HG02970 (cell line): ENCODE measurements around the gene KLRC3.
"Not testable (repeated sequence)": the region's sequence is repeated elsewhere in the genome, so short reads cannot be mapped to it uniquely, and the experiment has no call there.

ENCODE experiments used
- ATAC-seq: cut with Tn5 transposase; IDR thresholded peaks from one replicate; pipeline ENCODE4 v1.9.1; 2021; ENCODE audit warnings: mild to moderate bottlenecking, moderate library complexity, moderate number of reproducible peaks; ENCODE audit not compliant: unreplicated experiment, low FRiP score

The KLRC3 gene

DNA sequence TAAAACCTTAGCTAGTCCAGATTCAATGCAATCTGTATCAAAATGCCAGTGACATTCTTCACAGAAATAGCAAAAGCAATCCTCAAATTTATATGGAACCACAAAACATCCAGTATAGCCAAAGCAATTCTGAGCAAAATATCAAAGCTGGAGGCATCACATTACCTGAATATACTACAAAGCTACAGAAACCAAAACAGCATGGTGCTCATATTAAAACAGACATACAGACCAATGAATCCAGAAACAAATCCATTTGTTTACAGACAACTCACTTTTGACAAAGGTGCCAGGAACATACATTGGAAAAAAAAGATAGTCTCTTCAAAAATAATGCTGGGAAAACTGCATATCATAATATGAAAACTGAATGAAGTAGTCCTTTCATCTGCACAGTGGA is 15.6 kb downstream of the KLRC3 start:
- ATAC-seq = no peak

DNA sequence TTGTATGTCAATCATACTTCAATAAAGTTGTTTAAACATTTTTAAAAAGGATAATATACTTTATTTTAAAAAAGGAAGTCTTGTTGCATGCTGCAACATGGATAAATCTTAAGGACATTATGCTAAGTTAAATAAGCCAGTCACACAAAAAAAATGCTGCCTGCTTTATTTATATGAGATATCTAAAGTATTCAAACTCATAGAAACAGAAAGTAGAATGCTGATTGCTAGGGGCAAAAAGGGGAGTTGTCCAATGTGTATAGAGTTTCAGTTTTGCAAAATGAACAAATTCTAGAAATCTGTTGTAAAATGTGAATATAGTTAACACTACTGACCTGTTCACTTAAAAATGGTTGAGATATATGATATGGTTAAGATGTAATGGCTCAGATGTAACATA is 19.6 kb downstream of the KLRC3 start:
- no peak for ATAC-seq

DNA sequence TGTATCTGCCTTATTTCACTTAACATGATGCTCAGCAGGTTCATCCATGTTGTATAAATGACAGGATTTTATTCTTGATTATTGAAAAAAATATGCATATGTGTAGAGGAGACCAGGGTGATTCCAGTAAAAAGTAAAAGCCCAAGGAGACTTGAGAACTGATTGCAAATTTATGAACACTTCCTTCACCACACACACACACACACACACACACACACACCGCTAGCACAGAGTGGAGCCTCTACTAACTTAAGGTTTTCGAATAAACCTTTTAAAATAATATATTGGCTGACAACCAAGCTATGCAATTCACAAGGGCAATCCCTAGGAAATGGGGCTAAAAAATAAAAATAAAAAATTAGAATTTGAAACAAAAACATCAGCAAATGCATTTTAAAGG is 22.2 kb downstream of the KLRC3 start:
- ATAC-seq = no peak

DNA sequence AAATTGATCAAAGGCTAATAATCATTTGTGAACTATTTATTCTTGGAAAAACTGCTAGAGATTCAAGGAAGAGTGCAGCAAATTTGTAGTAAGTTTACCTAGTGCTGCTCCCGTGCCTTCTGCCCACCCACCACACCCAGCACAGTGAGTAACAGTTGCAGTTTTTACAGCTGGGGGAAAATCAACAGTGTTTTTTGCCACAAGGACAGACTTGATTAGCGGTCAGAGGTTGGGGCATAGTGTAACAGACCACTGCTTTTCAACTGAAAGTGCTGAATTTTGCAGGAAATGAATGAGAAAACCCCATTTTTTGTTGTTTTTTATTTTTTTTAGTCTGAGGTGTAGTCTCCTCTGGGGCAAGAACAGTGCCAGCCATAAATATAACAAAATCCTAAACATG is 23.1 kb downstream of the KLRC3 start:
- no peak for ATAC-seq

DNA sequence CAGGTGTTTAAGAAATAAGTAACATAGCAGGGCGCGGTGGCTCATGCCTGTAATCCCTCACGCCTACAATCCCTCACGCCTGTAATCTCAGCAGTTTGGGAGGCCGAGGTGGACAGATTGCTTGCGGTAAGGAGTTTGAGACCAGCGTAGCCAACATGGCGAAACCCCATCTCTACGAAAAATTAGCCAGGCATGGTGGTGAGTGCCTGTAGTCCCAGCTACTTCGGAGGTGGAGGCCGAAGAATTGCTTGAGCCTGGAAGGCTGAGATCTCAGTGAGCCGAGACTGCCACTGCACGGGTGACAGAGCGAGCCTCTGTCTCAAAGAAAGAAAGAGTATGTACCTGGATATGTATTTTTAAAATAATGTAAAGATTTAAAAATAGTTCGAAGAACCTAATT is 24.2 kb downstream of the KLRC3 start:
- not testable (repeated sequence) for ATAC-seq

DNA sequence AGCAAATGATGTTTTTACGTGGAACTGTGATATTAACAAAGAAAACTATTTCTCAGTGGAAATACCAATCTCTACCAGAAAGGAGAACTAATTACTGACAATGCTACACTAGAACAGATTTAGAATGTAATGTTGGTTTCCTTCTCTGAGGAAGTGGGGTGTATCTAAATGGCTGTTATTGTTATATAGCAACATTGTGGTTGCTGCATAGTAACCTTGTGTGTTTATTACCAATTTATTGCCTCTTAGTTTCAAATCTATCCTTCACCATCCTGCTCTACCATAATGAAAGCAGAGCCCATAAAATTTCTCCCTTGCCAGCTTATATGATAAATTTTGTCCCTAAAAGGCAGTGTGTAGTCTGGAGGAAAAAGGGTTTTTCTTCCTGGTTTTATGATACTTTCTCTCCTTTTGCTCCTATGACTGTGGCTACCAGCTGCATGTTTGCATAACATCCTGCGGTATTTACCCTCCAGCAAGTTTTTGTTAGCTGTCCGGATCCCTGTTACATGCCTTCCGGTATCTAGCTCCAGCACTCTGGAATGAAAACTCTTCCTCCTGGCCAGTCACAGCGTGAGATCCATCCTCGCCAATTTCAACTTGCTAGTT is 24.9 kb downstream of the KLRC3 start:
- ATAC-seq = peak; percentile 55

DNA sequence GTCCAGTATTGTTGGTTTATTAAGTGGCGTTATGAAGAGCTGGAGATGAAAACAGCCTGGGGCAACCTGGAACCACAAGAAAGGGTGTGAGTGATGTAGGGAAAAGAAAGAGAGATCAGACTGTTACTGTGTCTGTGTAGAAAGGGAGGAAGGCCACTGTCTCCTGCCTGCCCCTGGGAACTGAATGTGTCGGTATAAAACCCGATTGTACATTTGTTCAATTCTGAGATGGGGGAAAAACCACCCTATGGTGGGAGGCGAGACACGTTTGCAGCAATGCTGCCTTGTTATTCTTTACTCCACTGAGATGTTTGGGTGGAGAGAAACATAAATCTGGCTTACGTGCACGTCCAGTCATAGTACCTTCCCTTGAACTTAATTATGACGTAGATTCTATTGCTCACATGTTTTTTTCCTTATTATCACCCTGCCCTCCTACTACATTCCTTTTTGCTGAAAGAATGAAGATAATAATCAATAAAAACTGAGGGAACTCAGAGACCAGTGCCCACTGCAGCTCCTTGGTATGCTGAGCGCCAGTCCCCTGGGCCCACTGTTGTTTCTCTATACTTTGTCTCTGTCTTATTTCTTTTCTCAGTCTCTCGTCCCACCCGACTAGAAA is 25.8 kb downstream of the KLRC3 start:
- not testable (repeated sequence) for ATAC-seq

DNA sequence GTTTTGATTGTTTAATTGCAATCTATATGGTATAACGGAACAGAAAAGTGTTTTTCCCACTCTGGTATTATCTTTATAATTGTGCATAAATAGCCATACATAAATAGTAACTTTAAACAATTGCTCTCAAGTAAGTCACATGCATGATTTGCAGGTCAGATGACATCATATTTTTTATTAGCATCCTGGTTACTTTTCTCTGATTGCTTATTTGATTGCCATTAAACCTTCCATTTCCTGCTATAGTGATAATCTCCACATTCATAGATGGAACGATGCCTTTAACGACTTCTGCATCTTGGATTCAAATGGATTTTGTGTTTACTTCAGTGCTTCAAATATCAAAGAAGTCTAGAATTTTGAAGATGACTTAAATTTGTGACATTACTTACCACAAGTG is 27.1 kb downstream of the KLRC3 start:
- ATAC-seq = no peak

DNA sequence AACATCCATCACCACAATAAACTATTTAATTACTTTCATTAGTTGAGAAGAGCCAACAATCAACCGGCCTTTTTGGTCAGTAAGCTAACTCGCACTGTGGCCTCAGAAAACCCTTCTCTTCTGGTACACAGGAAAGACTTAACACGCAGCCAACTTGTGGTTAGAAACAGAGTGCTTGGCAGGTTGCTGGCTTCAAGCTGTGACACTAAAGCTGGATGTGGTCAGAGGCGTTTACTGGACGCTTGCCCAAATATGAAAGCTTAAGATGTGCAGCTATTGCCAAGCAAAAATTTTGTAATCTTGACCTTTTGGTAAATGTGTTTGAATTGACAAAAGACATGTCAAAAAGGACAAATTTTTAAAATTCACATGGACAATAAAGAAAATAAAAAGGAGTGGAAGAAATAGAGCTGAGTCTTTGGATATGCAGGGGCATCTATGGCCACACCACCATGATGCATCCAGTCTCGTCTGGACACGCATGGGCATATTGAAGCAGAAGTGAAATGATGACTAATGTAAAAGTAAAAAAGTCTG is 27.9 kb downstream of the KLRC3 start:
- ATAC-seq = peak; percentile 67

DNA sequence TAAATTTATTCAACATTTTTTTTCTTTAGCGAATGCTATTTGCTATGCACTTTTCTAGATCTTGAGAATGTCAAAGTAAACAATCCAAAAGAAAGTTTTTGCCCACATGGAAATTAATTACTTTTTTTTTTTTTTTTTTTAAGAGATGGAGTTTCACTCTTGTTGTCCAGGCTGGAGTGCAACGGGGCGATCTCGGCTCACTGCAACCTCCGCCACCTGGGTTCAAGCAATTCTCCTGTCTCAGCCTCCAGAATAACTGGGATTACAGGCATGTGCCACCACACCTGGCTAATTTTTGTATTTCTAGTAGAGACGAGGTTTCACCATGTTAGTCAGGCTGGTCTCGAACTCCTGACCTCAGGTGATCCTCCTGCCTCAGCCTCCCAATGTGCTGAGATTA is 29.4 kb downstream of the KLRC3 start:
- not testable (repeated sequence) for ATAC-seq

DNA sequence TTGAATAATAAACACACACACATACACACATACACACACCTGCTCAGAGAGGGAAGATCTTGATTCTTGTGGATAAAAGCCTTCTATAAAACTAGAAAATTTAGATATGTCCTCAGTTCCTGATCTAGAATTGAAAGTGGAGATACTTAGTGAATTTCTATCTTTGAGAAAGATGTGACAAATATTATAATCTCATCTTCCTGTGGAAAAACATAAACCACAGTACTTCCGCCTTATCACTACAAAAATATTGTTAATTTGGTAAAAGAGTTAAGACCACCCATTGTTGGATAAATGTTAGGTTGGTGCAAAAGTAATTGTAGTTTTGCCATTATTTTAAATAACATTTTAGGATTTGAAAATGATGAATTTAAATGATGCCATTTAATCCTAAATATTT is 30.5 kb downstream of the KLRC3 start, which contains the start of gene KLRK1:
TSS of gene KLRK1 (minus strand) at position 138 of the 400 bp plus-strand sequence. CDS start 1,231 bp downstream, outside the sequence.
- no peak for ATAC-seq

DNA sequence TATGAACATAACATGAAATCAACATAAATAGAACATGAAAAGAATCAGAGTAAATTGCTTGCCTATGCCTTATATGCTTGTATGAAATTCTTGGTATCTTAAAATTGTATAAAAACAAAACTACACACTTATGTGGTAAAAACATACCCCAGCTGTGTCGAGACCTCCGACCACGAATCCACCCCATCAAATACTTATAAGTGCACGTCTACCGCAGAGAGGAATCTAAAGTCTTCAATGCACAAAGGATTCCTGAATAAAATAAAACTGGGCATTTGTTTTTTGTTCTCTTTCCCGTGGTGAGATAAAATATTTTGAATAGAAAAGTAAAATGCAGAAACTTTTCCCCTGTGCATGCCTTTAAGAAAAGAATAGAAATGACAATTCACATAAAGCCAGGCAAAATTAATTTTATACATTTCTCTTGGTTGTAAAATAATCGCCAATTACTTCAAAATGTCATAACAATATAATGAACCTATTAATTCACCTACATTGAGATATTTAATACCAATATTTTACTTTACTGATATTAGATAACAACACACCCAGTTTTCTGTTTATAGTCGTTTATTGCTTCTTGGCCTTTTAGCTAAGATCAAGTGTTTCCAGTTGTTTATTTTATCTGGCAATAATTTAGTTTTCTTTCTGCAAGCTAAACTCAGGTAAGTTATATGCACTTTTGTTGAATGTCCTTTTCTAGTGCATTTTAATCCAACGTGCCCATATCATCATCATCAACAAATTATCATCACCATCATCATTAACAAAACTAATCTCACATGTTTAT is 31.6 kb downstream of the KLRC3 start:
- ATAC-seq = no peak

DNA sequence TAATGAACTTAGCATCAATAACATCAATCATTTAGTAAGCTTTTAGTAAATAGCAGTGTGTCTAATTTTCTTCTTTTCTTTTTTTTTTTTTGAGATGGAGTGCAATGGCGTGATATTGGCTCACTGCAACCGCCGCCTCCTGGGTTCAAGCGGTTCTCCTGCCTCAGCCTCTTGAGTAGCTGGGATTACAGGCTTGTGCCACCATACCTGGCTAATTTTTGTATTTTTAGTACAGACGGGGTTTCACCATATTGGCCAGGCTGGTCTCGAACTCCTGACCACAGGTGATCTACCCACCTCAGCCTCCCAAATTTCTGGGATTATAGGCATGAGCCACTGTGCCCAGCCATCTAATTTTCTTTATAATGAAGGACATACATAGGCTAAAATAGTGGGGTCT is 32.9 kb downstream of the KLRC3 start:
- ATAC-seq = not testable (repeated sequence)

DNA sequence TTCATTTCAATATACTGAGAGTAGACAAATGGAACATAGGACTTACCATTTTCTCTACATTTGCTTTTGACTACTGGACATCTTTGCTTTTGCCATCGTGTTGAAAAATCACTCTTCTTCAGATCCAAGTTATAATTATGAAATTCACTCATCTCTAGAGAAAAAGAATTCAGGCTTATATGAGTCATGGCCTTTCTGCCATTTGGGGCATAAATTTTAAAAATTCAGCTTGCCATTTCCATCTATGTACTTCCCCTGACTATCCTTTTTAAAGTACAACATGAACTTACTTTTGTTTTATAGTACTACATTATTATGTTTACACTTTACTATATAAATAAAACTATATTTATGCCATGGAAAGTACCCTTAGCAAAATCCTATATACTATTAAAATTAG is 33.5 kb downstream of the KLRC3 start:
- ATAC-seq = no peak

DNA sequence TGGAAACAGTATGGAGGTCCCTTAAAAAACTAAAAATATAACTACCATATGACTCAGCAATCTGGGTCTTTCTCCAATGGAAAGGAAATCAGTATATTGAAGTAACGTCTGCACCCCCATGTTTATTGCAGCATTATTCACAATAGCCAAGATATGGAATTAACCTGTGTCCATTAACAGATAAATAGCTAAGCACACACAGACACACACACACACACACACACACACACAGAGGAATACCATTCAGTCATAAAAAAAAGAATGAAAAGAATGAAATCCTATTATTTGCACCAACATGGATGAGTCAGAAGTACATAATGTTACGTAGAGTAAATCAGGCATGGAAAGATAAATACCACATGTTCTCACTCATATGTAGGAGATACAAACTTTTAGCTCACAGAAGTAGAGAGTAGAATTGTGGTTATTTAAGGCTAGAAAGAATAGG is 35.2 kb downstream of the KLRC3 start:
- ATAC-seq = no peak

DNA sequence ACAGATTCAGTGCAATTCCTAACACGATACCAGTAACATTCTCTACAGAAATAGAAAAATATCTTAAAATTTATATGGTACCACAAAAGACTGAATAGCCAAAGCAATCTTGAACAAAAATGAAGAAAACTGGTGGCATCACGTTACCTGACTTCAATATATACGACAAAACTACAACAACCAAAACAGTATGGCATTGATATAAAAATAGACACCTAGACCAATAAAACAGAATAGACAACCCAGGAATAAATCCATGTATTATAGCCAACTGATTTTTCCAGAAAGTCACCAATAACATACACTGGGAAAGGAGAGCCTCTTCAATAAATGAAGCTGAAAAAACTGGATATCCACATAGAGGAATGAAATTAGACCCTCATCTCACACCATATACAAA is 36.2 kb downstream of the KLRC3 start:
- no peak for ATAC-seq

DNA sequence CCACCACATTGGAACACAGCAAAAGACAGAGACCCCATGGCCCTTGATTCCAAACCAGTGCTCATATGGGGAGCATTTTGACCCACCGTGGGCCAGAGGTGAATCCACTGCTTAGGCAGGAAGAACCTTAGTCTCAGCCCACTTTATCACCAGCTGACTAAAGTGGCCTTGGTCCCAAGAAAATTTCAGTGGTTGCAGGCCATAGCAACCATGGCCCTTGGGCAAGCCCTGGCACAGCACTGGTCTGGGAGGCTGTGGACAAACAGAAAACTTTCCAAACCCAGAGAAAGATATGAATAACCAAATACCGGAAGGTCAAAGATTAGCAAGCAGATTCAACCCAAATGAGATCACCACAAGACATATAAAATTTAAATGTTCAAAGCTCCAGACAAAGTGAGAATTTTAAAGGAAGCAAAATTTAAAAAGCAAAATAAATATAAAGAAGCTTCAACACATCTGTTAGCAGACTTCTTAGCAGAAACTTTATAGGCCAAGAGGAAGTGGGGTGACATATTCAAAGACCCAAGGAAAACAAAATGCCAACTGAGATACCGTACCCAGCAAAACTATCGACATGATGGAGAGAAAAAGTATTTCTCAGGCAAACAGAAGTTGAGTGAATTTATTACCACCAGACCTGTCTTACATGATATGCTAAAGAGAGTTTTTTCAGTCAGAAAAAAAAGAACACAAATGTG is 38.3 kb downstream of the KLRC3 start:
- no peak for ATAC-seq

DNA sequence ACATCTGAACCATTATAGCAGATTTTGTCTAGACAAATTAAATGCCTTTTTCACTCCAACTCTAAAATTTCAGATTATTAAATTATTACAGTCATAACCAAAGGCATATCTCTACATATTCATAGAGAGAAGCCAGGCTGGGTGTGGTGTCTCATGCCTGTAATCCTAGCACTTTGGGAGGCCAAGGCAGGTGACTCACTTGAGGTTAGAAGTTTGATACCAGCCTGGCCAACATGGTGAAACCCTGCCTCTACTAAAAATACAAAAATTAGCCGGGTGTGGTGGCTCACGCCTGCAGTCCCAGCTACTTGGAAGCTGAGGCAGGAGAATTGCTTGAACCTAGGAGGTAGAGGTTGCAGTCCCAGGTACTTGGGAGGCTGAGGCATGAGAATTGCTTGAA is 41.7 kb downstream of the KLRC3 start:
- not testable (repeated sequence) for ATAC-seq

DNA sequence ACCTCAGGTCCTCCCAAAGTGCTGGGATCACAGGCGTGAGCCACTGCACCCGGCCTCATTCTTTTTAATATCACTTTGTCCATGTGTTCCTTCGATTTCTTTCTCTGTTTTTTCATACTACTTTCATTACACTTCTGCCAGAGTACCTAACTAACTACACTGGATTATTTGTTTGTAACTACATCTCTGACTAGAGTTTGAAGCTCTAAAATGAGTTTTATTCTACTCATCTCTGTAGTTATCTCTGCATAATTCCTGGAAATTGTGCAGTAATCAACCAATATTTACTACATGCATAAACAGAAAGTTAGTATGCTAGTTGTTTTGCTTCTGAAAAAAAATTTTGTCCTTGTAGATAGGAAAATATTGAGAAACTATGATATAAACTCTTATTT is 45.8 kb downstream of the KLRC3 start:
- ATAC-seq = no peak

DNA sequence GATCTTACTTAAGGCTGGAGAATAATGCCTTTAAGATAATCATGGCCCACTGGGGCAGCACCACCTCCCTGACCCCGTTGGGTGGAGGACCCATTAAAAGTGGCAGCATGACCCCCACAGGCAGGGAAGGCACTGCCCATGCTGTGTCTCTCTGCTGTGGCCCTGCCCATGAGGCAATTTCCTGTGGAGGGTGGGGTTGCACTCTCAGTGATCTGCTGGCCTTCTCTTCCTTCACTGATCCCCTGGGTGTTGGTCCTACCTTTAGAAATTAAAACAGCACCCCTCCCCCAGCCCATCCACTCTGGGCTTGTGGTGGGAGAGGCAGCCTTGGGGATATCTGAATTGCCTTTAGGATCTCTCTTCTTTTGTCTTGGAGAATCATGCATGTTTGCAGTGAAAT is 47.8 kb downstream of the KLRC3 start:
- ATAC-seq = no peak
